Renal cortex interstitium (tissue), 15 donors: ENCODE measurements around the gene TCIRG1. TPM values are rescaled to one million over a fixed set of nuclear protein-coding genes. Genes with fewer than 3 reads are reported as not detected.
"Not testable (repeated sequence)": the region's sequence is repeated elsewhere in the genome, so short reads cannot be mapped to it uniquely, and the experiment has no call there.

Experiments used
- DNase-seq, 11 donors: peaks; one replicate each; pipeline ENCODE4 v3.0.0-alpha.2; 2013; ENCODE audit warnings: low read depth in 9 of 11, low spot score in 4 of 11; ENCODE audit errors: extremely low read depth in 1 of 11
- long read RNA-seq, 16 experiments: transcript quantifications; one replicate each; lab custom pipeline, GENCODE V29; 2026
- polyA plus RNA-seq, 3 donors: library from polyadenylated mRNA; unstranded; fragments of 120-200 nt; gene quantifications; one replicate each; pipeline ENCODE4 v1.2.1, GENCODE V29; 2013; ENCODE audit not compliant: insufficient read length in 3 of 3

TCIRG1 gene
- 10 to 100 TPM; 16.4 to 31.3 (median 25.0) TPM for polyA plus RNA-seq
- long read RNA-seq, donor 1, partial matches to known transcripts, result 0 of 1 reads
- long read RNA-seq, donor 1, other reads (novel, unspliced or antisense), result 0 of 1 reads
- long read RNA-seq, donor 2, partial matches to known transcripts, result 0 of 1 reads
- long read RNA-seq, donor 2, other reads (novel, unspliced or antisense), result 0 of 1 reads
- long read RNA-seq, donor 3, partial matches to known transcripts, result 0 of 2 reads
- long read RNA-seq, donor 3, other reads (novel, unspliced or antisense), result 0 of 2 reads
- long read RNA-seq, donor 4, result 0 reads
- long read RNA-seq, donor 5, result 0 reads
- long read RNA-seq, donor 6, partial matches to known transcripts, result 0 of 6 reads
- long read RNA-seq, donor 6, other reads (novel, unspliced or antisense), result 5 of 6 reads
- long read RNA-seq, donor 7, result 0 reads
- long read RNA-seq, donor 8, partial matches to known transcripts, result 0 of 1 reads
- long read RNA-seq, donor 8, other reads (novel, unspliced or antisense), result 0 of 1 reads
- long read RNA-seq, donor 9, partial matches to known transcripts, result 5 of 6 reads
- long read RNA-seq, donor 9, other reads (novel, unspliced or antisense), result 0 of 6 reads
- long read RNA-seq, donor 10, result 0 reads
- long read RNA-seq, donor 11, partial matches to known transcripts, result 0 of 1 reads
- long read RNA-seq, donor 11, other reads (novel, unspliced or antisense), result 0 of 1 reads
- long read RNA-seq, donor 12, result 0 reads
- long read RNA-seq, donor 13, result 0 reads
- long read RNA-seq, donor 14, partial matches to known transcripts, result 0 of 1 reads
- long read RNA-seq, donor 14, other reads (novel, unspliced or antisense), result 0 of 1 reads
- long read RNA-seq, donor 15, result 0 reads
- long read RNA-seq, donor 16, partial matches to known transcripts, result 0 of 3 reads
- long read RNA-seq, donor 16, other reads (novel, unspliced or antisense), result 0 of 3 reads

GRCh38 chr11:68038718-68039525 lies at the start of gene TCIRG1:
Gene TCIRG1 (plus strand): TSS chr11:68039025. CDS start chr11:68041272, 2,247 bp downstream.
- DNase-seq, result peak in 5 of 11 donors; percentile 42 to 65 (median 46)

GRCh38 chr11:67990546-67991346 lies 48.1 kb upstream of the TCIRG1 start:
- not testable (repeated sequence) for DNase-seq

- not testable (repeated sequence) for DNase-seq
These were observed 47.3 kb upstream of the TCIRG1 start for GRCh38 chr11:67991347-67992121.

- not testable (repeated sequence) for DNase-seq
These were observed 45.0 kb upstream of the TCIRG1 start for GRCh38 chr11:67993821-67994220.

GRCh38 chr11:67994387-67994786 lies 44.4 kb upstream of the TCIRG1 start:
- DNase-seq, result not testable (repeated sequence)

GRCh38 chr11:67995129-67995528 lies 43.7 kb upstream of the TCIRG1 start:
- not testable (repeated sequence) for DNase-seq

- DNase-seq, result not testable (repeated sequence)
These were observed 43.2 kb upstream of the TCIRG1 start for GRCh38 chr11:67995579-67995978.

- no peak for DNase-seq
These were observed 42.8 kb upstream of the TCIRG1 start for GRCh38 chr11:67996051-67996450.

GRCh38 chr11:67996622-67997474 lies 42.0 kb upstream of the TCIRG1 start:
- DNase-seq, result no peak

GRCh38 chr11:67997475-67997921 lies 41.3 kb upstream of the TCIRG1 start:
- DNase-seq, result no peak

GRCh38 chr11:67998150-67999045 lies 40.4 kb upstream of the TCIRG1 start:
- no peak for DNase-seq

- DNase-seq, result no peak
These were observed 39.6 kb upstream of the TCIRG1 start for GRCh38 chr11:67999201-67999629.

- DNase-seq, result no peak
These were observed 39.1 kb upstream of the TCIRG1 start for GRCh38 chr11:67999704-68000103.

GRCh38 chr11:68002575-68002937 lies 36.3 kb upstream of the TCIRG1 start:
- no peak for DNase-seq
